H1 (cell line): ENCODE results near the gene PTH1R. TPM values are rescaled to one million over a fixed set of nuclear protein-coding genes. Genes with fewer than 3 reads are reported as not detected.
A peak's percentile ranks its signal among the peaks of the same experiment; 100 is the strongest.

Experiments used
- CTCF ChIA-PET: fragments of 300-600 bp; sonication (Branson Sonifier 250); formaldehyde crosslinking; loops from one replicate; lab custom pipeline; 2021; ENCODE audit not compliant: partially characterized antibody; lab: Charles Lee
- POLR2A ChIA-PET: fragments of 300-600 bp; sonication (Branson Sonifier 250); formaldehyde crosslinking; loops from one replicate; lab custom pipeline; 2021; ENCODE audit warnings: inconsistent platforms; ENCODE audit not compliant: partially characterized antibody; lab: Charles Lee
- DNase-seq, 2 experiments: peaks; one replicate each; pipeline versions ENCODE4 v3.0.0 to v3.0.0-alpha.2; 2010 to 2022; ENCODE audit warnings: low spot score in 2 of 2, low read depth in 1 of 2, mixed read lengths in 1 of 2
- FAIRE-seq: peaks from 2 replicates; lab custom pipeline; 2011; peaks lifted over from hg19 to GRCh38; lab: Jason Lieb, UNC
- H2AFZ ChIP-seq: 2 replicates; pipeline ENCODE4 v1.8.1; 2012; ENCODE audit warnings: low read length, inconsistent platforms
- H2AK5ac ChIP-seq: 2 replicates; pipeline ENCODE4 v1.6.1; 2013; ENCODE audit warnings: low read depth, low read length
- H2BK120ac ChIP-seq: replicated peaks from 2 replicates; pipeline ENCODE3; 2013; ENCODE audit warnings: low read depth, low read length, inconsistent platforms
- H2BK12ac ChIP-seq: 2 replicates; pipeline ENCODE4 v1.6.1; 2013; ENCODE audit warnings: low read depth, low read length
- H2BK15ac ChIP-seq: 2 replicates; pipeline ENCODE4 v1.6.1; 2013; ENCODE audit warnings: low read length
- H2BK20ac ChIP-seq: 2 replicates; pipeline ENCODE4 v1.6.1; 2013; ENCODE audit warnings: low read length
- H2BK5ac ChIP-seq: 2 replicates; pipeline ENCODE4 v1.6.1; 2013; ENCODE audit warnings: low read depth, low read length
- H3K14ac ChIP-seq: 2 replicates; pipeline ENCODE4 v1.6.1; 2013; ENCODE audit warnings: inconsistent platforms; ENCODE audit not compliant: insufficient read length
- H3K18ac ChIP-seq: 2 replicates; pipeline ENCODE4 v1.6.1; 2013; ENCODE audit warnings: low read length; ENCODE audit errors: extremely low read depth
- H3K23ac ChIP-seq: 2 replicates; pipeline ENCODE4 v1.6.1; 2013; ENCODE audit warnings: inconsistent platforms; ENCODE audit not compliant: insufficient read length
- H3K23me2 ChIP-seq: 2 replicates; pipeline ENCODE4 v1.6.1; 2013; ENCODE audit warnings: low read depth, low read length
- H3K27ac ChIP-seq: 2 replicates; pipeline ENCODE4 v1.6.1; 2011; ENCODE audit warnings: low read depth, low read length, inconsistent platforms
- H3K27me3 ChIP-seq, 4 experiments: replicated peaks in 1 of 4; 1 replicate in 1 of 4; 2 replicates in 3 of 4; pipeline versions ENCODE4 v1.6.1 to v1.8.1; 2011 to 2013; ENCODE audit warnings: low read length in 3 of 4, mild to moderate bottlenecking in 3 of 4, inconsistent platforms in 2 of 4, mixed read lengths in 2 of 4, moderate library complexity in 1 of 4; ENCODE audit not compliant: control insufficient read depth in 3 of 4, insufficient read depth in 3 of 4; ENCODE audit errors: extremely low read depth in 1 of 4
- H3K36me3 ChIP-seq, 4 experiments: 2 replicates each; pipeline versions ENCODE4 v1.6.1 to v1.8.1; 2011 to 2013; ENCODE audit warnings: mild to moderate bottlenecking in 4 of 4, low read length in 3 of 4, moderate library complexity in 2 of 4, control low read depth in 1 of 4, inconsistent platforms in 1 of 4; ENCODE audit not compliant: insufficient read depth in 4 of 4, control insufficient read depth in 2 of 4
- H3K4ac ChIP-seq: replicated peaks from 2 replicates; pipeline ENCODE3; 2013; ENCODE audit warnings: low read length, low read depth, mixed read lengths, inconsistent platforms; ENCODE audit not compliant: insufficient read length
- H3K4me1 ChIP-seq, 4 experiments: replicated peaks in 1 of 4; 1 replicate in 1 of 4; 2 replicates in 3 of 4; pipeline versions ENCODE4 v1.6.1 to v1.8.1; 2011 to 2013; ENCODE audit warnings: low read length in 3 of 4, inconsistent platforms in 2 of 4, mixed read lengths in 1 of 4; ENCODE audit not compliant: insufficient read depth in 4 of 4, control insufficient read depth in 3 of 4
- H3K4me2 ChIP-seq, 2 experiments: 2 replicates each; pipeline versions ENCODE4 v1.6.1 to v1.8.1; 2011 to 2013; ENCODE audit warnings: low read depth in 2 of 2, low read length in 2 of 2, control low read depth in 1 of 2, inconsistent platforms in 1 of 2, mild to moderate bottlenecking in 1 of 2; ENCODE audit not compliant: insufficient read depth in 1 of 2
- H3K4me3 ChIP-seq, 4 experiments: fragments of 200-600, 300-600 bp in 1 of 4; sonication (generic), shearing (Covaris generic), sonication (Bioruptor Twin) in 1 of 4; 2 replicates each; pipeline versions ENCODE4 v1.5.1 to v1.8.1; 2011 to 2016; ENCODE audit warnings: low read length in 4 of 4, low read depth in 3 of 4, control low read depth in 2 of 4, inconsistent platforms in 2 of 4, mild to moderate bottlenecking in 2 of 4, mixed read lengths in 1 of 4, moderate library complexity in 1 of 4; ENCODE audit not compliant: insufficient read depth in 2 of 4; ENCODE audit errors: extremely low read depth in 1 of 4
- H3K56ac ChIP-seq: replicated peaks from 2 replicates; pipeline ENCODE3; 2013; ENCODE audit warnings: low read depth, mild to moderate bottlenecking, mixed read lengths, low read length, inconsistent platforms; ENCODE audit not compliant: insufficient read length
- H3K79me1 ChIP-seq: 2 replicates; pipeline ENCODE4 v1.6.1; 2013; ENCODE audit warnings: low read depth, low read length, control low read depth
- H3K79me2 ChIP-seq, 2 experiments: 2 replicates each; pipeline versions ENCODE4 v1.6.1 to v1.8.1; 2012 to 2013; ENCODE audit warnings: low read length in 2 of 2, mild to moderate bottlenecking in 2 of 2, inconsistent platforms in 1 of 2; ENCODE audit not compliant: insufficient read depth in 2 of 2, control insufficient read depth in 1 of 2
- H3K9ac ChIP-seq, 4 experiments: replicated peaks in 1 of 4; 1 replicate in 1 of 4; 2 replicates in 3 of 4; pipeline versions ENCODE4 v1.6.1 to v1.8.1; 2011 to 2013; ENCODE audit warnings: low read depth in 3 of 4, low read length in 3 of 4, control low read depth in 2 of 4, mild to moderate bottlenecking in 2 of 4, moderate library complexity in 2 of 4, inconsistent platforms in 1 of 4; ENCODE audit errors: extremely low read depth in 1 of 4
- H3K9me3 ChIP-seq, 2 experiments: 2 replicates each; pipeline versions ENCODE4 v1.6.1 to v1.8.1; 2012 to 2013; ENCODE audit warnings: mild to moderate bottlenecking in 2 of 2, moderate library complexity in 2 of 2, control low read depth in 1 of 2, inconsistent platforms in 1 of 2, low read depth in 1 of 2, low read length in 1 of 2, mixed read lengths in 1 of 2; ENCODE audit not compliant: insufficient read depth in 2 of 2
- H4K20me1 ChIP-seq, 2 experiments: replicated peaks in 1 of 2; 2 replicates each; pipeline versions ENCODE3 to v1.8.1; 2011 to 2013; ENCODE audit warnings: inconsistent platforms in 2 of 2, low read length in 2 of 2, mild to moderate bottlenecking in 1 of 2; ENCODE audit not compliant: insufficient read depth in 2 of 2, control insufficient read depth in 1 of 2
- H4K5ac ChIP-seq: 2 replicates; pipeline ENCODE4 v1.6.1; 2013; ENCODE audit warnings: low read length, low read depth, mixed read lengths, inconsistent platforms; ENCODE audit not compliant: insufficient read length
- H4K8ac ChIP-seq: 2 replicates; pipeline ENCODE4 v1.8.0; 2013; ENCODE audit warnings: mild to moderate bottlenecking, moderate library complexity, low read length, inconsistent platforms; ENCODE audit not compliant: insufficient read depth; ENCODE audit errors: extremely low read depth
- H4K91ac ChIP-seq: replicated peaks from 2 replicates; pipeline ENCODE3; 2013; ENCODE audit warnings: low read length, mixed read lengths, inconsistent platforms; ENCODE audit not compliant: insufficient read length
- BACH1 ChIP-seq: IDR thresholded peaks from 2 replicates; pipeline ENCODE4 v1.6.1; 2012; ENCODE audit warnings: low read length, improper control_type of control experiment
- CBX5 ChIP-seq: fragments of 300-800, 300-1000 bp; sonication (generic); IDR thresholded peaks from 2 replicates; pipeline ENCODE4 v1.7.1; 2016; ENCODE audit warnings: antibody characterized with exemption, low read length, low read depth
- E2F6 ChIP-seq: IDR thresholded peaks from 2 replicates; pipeline ENCODE4 v1.6.1; 2012; ENCODE audit warnings: inconsistent platforms
- EGR1 ChIP-seq: IDR thresholded peaks from 2 replicates; pipeline ENCODE4 v1.6.1; 2011; ENCODE audit warnings: low read depth, low read length, borderline replicate concordance
- EP300 ChIP-seq, 2 experiments: IDR thresholded peaks; 1 replicate in 1 of 2; 2 replicates in 1 of 2; pipeline ENCODE4 v1.6.1; 2011 to 2012; ENCODE audit warnings: low read depth in 2 of 2, low read length in 2 of 2, mild to moderate bottlenecking in 2 of 2, borderline replicate concordance in 1 of 2, inconsistent platforms in 1 of 2, moderate library complexity in 1 of 2
- FOSL1 ChIP-seq: IDR thresholded peaks from 2 replicates; pipeline ENCODE4 v1.6.1; 2011; ENCODE audit warnings: mild to moderate bottlenecking, low read depth, low read length, moderate library complexity; ENCODE audit not compliant: insufficient read depth
- RNF2 ChIP-seq: fragments of 200-900, 300-1000 bp; sonication (generic); IDR thresholded peaks from 2 replicates; pipeline ENCODE4 v1.7.1; 2016; ENCODE audit warnings: borderline replicate concordance, low read depth, mild to moderate bottlenecking, antibody characterized with exemption, low read length; ENCODE audit not compliant: poor library complexity, severe bottlenecking; ENCODE audit errors: missing control alignments
- SIN3A ChIP-seq, 2 experiments: IDR thresholded peaks in 1 of 2; conservative IDR thresholded peaks in 1 of 2; 2 replicates each; pipeline ENCODE4 v1.6.1; 2011 to 2012; ENCODE audit warnings: low read length in 2 of 2, improper control_type of control experiment in 1 of 2, low read depth in 1 of 2, mild to moderate bottlenecking in 1 of 2
- SP1 ChIP-seq: IDR thresholded peaks from 2 replicates; pipeline ENCODE4 v1.6.1; 2011; ENCODE audit warnings: low read depth, low read length
- SUZ12 ChIP-seq: fragments of 200-600 bp; sonication (generic); IDR thresholded peaks from 2 replicates; pipeline ENCODE4 v1.6.1; 2012; ENCODE audit warnings: mild to moderate bottlenecking, inconsistent platforms, low read length, moderate library complexity, mixed read lengths
- WGBS, 2 experiments: shearing (Covaris generic) in 1 of 2; methylation state at CpG; one replicate each; pipeline versions ENCODE4 v1.1.6 to v1.1.7; 2013 to 2015; ENCODE audit warnings: low lambda C conversion rate in 2 of 2, mixed read lengths in 2 of 2, inconsistent platforms in 1 of 2, low coverage in 1 of 2, missing lambda C conversion rate in 1 of 2; ENCODE audit not compliant: insufficient replicate concordance in 2 of 2, insufficient coverage in 1 of 2, insufficient read length in 1 of 2; ENCODE audit errors: extremely low coverage in 1 of 2, missing lambda C conversion rate in 1 of 2; 5-methylcytosine and 5-hydroxymethylcytosine counted together
- polyA plus RNA-seq, 7 experiments: library from polyadenylated mRNA; depleted of rRNA in 3 of 7; stranded (reverse) in 5 of 7; unstranded in 2 of 7; fragments of >200 nt in 5 of 7; fragments of 200-250 nt in 2 of 7; gene quantifications; 1 replicate in 5 of 7; 2 replicates in 1 of 7; 4 replicates in 1 of 7; pipeline versions ENCODE4 v1.2.1 to v1.2.3, GENCODE V29; 2011 to 2013; ENCODE audit warnings: missing spikeins in 2 of 7, mixed read lengths in 2 of 7
- total RNA-seq: library from RNA; stranded (reverse); fragmentation: NEBNext Ultra II Directional; extraction: Animal tissue kit (Norgen Biotek cat#: 25700); gene quantifications from 2 replicates; pipeline ENCODE4 v1.2.1, GENCODE V29; 2021

PTH1R gene
- total and polyA plus RNA-seq, 2 of the 8 experiments (the other 6 are each of a cell fraction or from before 2014, with no cell fraction given) = 0.57 to 1.5 TPM

- Histone ChIP-seq H2BK120ac (no peak overlapping the region), H3K79me1 (no peaks in the 10 kb centered on the region), H3K36me3 (no peaks in the 10 kb centered on the region), H3K4ac (no peak overlapping the region), H3K23me2 (no peaks in the 10 kb centered on the region), H4K91ac (no peak overlapping the region), H2BK15ac (no peak overlapping the region), H3K79me2 (no peaks in the 10 kb centered on the region), H4K5ac (no peak overlapping the region), H3K4me2 (no peak overlapping the region), H2BK5ac (no peak overlapping the region), H3K23ac (no peak overlapping the region), H2BK20ac (no peak overlapping the region), H3K4me1 (peaks cover 0 to 3% (median 0%) of the 10 kb centered on the region in 4 experiments; a peak in 1 of 7 replicates), H3K14ac (no peak overlapping the region), H2BK12ac (no peak overlapping the region), H4K20me1 (no peaks in the 10 kb centered on the region), H3K18ac (no peak overlapping the region), H3K9ac (no peak overlapping the region), H3K4me3 (no peak overlapping the region), H3K9me3 (peaks cover 0 to 5% of the 10 kb centered on the region in 2 experiments), H3K27ac (no peak overlapping the region), H4K8ac (peak overlapping the region; percentile 58; the same call in 1 of the 2 replicates), H2AFZ (no peak overlapping the region), H3K56ac (no peak overlapping the region), H2AK5ac (no peak overlapping the region), H3K27me3 (no peaks in the 10 kb centered on the region; a peak in 1 of 7 replicates)
- FAIRE-seq = no peak
- ChIA-PET POLR2A (no interaction called here), CTCF (interaction anchor here (1.0 kb wide), 1 partner anchor 343 kb away, joined by 3 read pairs; no protein-coding TSS in a partner anchor)
- no peak for DNase-seq
- 96% methylated on average over 45 of the region's 65 CpGs; no CpG with 5 or more reads in 1 of the 2 experiments for WGBS, 2 experiments
- TF ChIP-seq SUZ12 (no peak), BACH1 (no peak), SP1 (no peak), SIN3A (conservative IDR thresholded peaks at IDR 0.05 in 1 of 2, IDR thresholded peaks at IDR 0.05 in 1 of 2; ENCODE audit: low read depth in 1 of 2, low read length in 2 of 2) (no peak), FOSL1 (no peak), RNF2 (no peak), EP300 (IDR thresholded peaks at IDR 0.05; ENCODE audit: borderline replicate concordance in 1 of 2, low read depth in 2 of 2, low read length in 2 of 2) (no peak), EGR1 (no peak), E2F6 (no peak), CBX5 (no peak)
Measured at GRCh38 chr3:46833346-46834300, 43.9 kb upstream of the PTH1R start.
